Naive thymus-derived CD4-positive, alpha-beta T cell (primary cell): ENCODE measurements around the gene IFNL3. TPM values are rescaled to one million over a fixed set of nuclear protein-coding genes. Genes with fewer than 3 reads are reported as not detected.

Source experiments
- ATAC-seq: fragments of 150-1000 bp; cut with Tn5 transposase; 2 replicates; pipeline ENCODE4 v1.10.0; 2021; ENCODE audit warnings: mild to moderate bottlenecking, moderate library complexity
- CTCF ChIA-PET: fragments of 350-600 bp; sonication (Branson Sonifier 250); formaldehyde crosslinking; loops from one replicate; lab custom pipeline; 2021; ENCODE audit warnings: antibody characterized with exemption; lab: Charles Lee
- POLR2A ChIA-PET: fragments of 350-600 bp; sonication (Branson Sonifier 250); formaldehyde crosslinking; loops from one replicate; lab custom pipeline; 2021; ENCODE audit warnings: antibody characterized with exemption, inconsistent platforms; lab: Charles Lee
- DNase-seq, 9 donors: peaks; one replicate each; pipeline versions ENCODE4 v3.0.0 to v3.0.0-alpha.2; 2020 to 2022; ENCODE audit warnings: mixed read lengths in 1 of 9
- H3K27ac ChIP-seq: one replicate; pipeline ENCODE4 v1.7.0; 2013; ENCODE audit warnings: mild to moderate bottlenecking, low read depth, low read length, moderate library complexity
- H3K27me3 ChIP-seq, 2 donors: one replicate each; pipeline ENCODE4 v1.7.0; 2013; ENCODE audit warnings: low read length in 2 of 2, mild to moderate bottlenecking in 2 of 2, moderate library complexity in 2 of 2; ENCODE audit not compliant: control insufficient read depth in 2 of 2, insufficient read depth in 2 of 2
- H3K36me3 ChIP-seq, 3 experiments: 1 replicate in 2 of 3; 2 replicates in 1 of 3; pipeline ENCODE4 v1.7.0; 2013; ENCODE audit warnings: low read length in 3 of 3, mild to moderate bottlenecking in 3 of 3, moderate library complexity in 1 of 3; ENCODE audit not compliant: insufficient read depth in 3 of 3, control insufficient read depth in 2 of 3
- H3K4me1 ChIP-seq, 2 donors: one replicate each; pipeline ENCODE4 v1.7.0; 2013; ENCODE audit warnings: low read length in 2 of 2, mild to moderate bottlenecking in 2 of 2, moderate library complexity in 1 of 2; ENCODE audit not compliant: control insufficient read depth in 2 of 2, insufficient read depth in 2 of 2
- H3K4me3 ChIP-seq: 2 replicates; pipeline ENCODE4 v1.7.0; 2013; ENCODE audit warnings: mild to moderate bottlenecking, low read length
- H3K9me3 ChIP-seq, 3 experiments: 1 replicate in 2 of 3; 2 replicates in 1 of 3; pipeline ENCODE4 v1.7.0; 2013; ENCODE audit warnings: low read length in 3 of 3; ENCODE audit not compliant: control insufficient read depth in 2 of 3
- H3K27ac Mint-ChIP-seq, 9 donors: one replicate each; pipeline ENCODE4 v1.8.0; 2020 to 2022; ENCODE audit warnings: mixed read lengths in 9 of 9, mild to moderate bottlenecking in 8 of 9, moderate library complexity in 5 of 9, inconsistent platforms in 2 of 9
- H3K27me3 Mint-ChIP-seq, 5 donors: one replicate each; pipeline ENCODE4 v1.8.0; 2021 to 2022; ENCODE audit warnings: mixed read lengths in 5 of 5, mild to moderate bottlenecking in 1 of 5
- H3K36me3 Mint-ChIP-seq, 5 donors: one replicate each; pipeline ENCODE4 v1.8.0; 2020 to 2022; ENCODE audit warnings: mixed read lengths in 5 of 5, mild to moderate bottlenecking in 3 of 5, inconsistent platforms in 1 of 5
- H3K4me1 Mint-ChIP-seq, 7 donors: one replicate each; pipeline ENCODE4 v1.8.0; 2020 to 2022; ENCODE audit warnings: mixed read lengths in 7 of 7, mild to moderate bottlenecking in 3 of 7, inconsistent platforms in 1 of 7
- H3K4me3 Mint-ChIP-seq, 10 donors: one replicate each; pipeline ENCODE4 v1.8.0; 2020 to 2022; ENCODE audit warnings: mild to moderate bottlenecking in 10 of 10, mixed read lengths in 10 of 10, moderate library complexity in 6 of 10, inconsistent platforms in 2 of 10
- H3K9me3 Mint-ChIP-seq, 11 donors: one replicate each; pipeline ENCODE4 v1.8.0; 2020 to 2022; ENCODE audit warnings: mixed read lengths in 11 of 11, mild to moderate bottlenecking in 4 of 11, inconsistent platforms in 1 of 11, moderate library complexity in 1 of 11
- intact Hi-C, 2 donors: fragments of 100-400 bp; cut with micrococcal nuclease; formaldehyde crosslinking; loops; one replicate each; pipeline ENCODE4 v1.15.1; 2023
- polyA plus RNA-seq, 2 donors: library from polyadenylated mRNA; unstranded; fragments of 300-500 nt; fragmentation: Illumina TruSeq; gene quantifications; one replicate each; pipeline ENCODE4 v1.2.3, GENCODE V29; 2021
- total RNA-seq, 6 experiments: library from RNA in 5 of 6; stranded (reverse) in 5 of 6; gene quantifications; 1 replicate in 5 of 6; 2 replicates in 1 of 6; pipeline ENCODE4 v1.2.3 and lab custom pipeline; 2021 to 2026

IFNL3 gene
- total and polyA plus RNA-seq, 7 experiments from 2014 or later, result not detected

DNA sequence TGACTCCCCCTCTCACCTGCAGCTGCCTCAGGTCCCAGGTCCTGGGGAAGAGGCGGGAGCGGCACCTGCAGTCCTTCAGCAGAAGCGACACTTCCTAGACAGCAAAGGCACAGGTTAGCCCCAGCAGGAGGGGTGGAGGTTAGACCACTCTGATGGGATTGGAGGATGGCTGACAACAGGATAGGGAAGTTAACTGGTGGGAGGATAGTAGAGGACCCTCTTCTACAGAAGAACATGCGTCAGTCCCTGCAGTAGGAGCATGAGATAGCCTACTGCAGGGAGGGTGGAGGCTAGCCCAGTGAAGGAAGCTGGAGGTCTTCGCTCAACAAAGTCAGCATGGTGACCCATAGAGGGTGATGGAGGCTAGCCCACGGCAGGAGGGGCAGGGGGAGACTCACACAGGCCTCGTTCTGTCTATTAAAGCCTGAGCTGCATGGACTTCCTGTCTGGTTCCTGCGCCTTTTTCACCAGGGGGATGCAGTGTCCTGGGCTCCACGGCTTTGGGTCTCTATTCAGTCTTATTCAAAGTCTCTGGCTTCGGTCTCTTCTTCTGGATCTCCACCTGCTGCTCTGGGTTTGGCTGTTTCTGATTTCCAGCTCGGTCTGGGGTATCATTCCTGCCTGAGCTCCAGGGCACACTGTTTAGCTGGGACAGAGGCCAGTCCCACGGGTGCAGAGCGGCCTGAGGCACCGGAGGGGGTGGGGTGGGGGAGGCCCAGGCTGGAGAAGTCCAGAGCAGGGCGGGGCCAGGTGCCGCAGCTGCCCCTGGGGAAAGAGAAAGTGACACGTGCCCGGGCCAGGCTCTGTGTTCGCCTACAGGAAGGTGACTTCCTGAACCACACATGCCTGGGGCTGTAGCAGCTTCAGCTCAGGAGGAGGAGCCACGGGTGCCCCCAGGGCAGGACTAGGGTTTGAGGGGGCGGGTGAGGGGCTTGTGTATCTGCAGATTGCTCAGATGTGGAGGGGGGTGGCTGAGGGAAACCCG, 7.3 kb downstream of the IFNL3 start:
- Histone ChIP-seq H3K9me3 (no peaks in the 10 kb centered on the region), H3K4me3 (peak overlapping the region; percentile 50), H3K36me3 (no peaks in the 10 kb centered on the region), H3K27ac (peak overlapping the region; percentile 68), H3K4me1 (peaks cover 16 to 18% of the 10 kb centered on the region in 2 donors), H3K27me3 (no peaks in the 10 kb centered on the region)
- H3K4me1 Mint-ChIP-seq, result peaks cover 14 to 34% (median 23%) of the 10 kb centered on the region in 7 donors
- intact Hi-C loops, result no loop called here
- peaks cover 0 to 5% (median 0%) of the 10 kb centered on the region in 5 donors for H3K36me3 Mint-ChIP-seq
- peaks cover 0 to 3% (median 0%) of the 10 kb centered on the region in 5 donors for H3K27me3 Mint-ChIP-seq
- peak; percentile 72 for ATAC-seq
- ChIA-PET CTCF (no interaction called here), POLR2A (interaction anchor here (0.5 to 2.0 kb wide), 6 partner anchors 12 to 203 kb away, joined by 3 to 6 read pairs (median 4); partner anchors contain the start of genes GMFG, RPS16 and ZFP36)
- peak overlapping the region; percentile 73 to 95 (median 89) for H3K27ac Mint-ChIP-seq
- peak in 6 of 9 donors; percentile 12 to 49 (median 20) for DNase-seq
- no peaks in the 10 kb centered on the region for H3K9me3 Mint-ChIP-seq
- H3K4me3 Mint-ChIP-seq, result peak overlapping the region; percentile 59 to 84 (median 78)

- no peaks in the 10 kb centered on the region for H3K9me3 ChIP-seq
- H3K36me3 ChIP-seq, result no peaks in the 10 kb centered on the region
- peaks cover 0 to 5% (median 0%) of the 10 kb centered on the region in 5 donors for H3K27me3 Mint-ChIP-seq
- CTCF ChIA-PET, result interaction anchor here (0.6 kb wide), 1 partner anchor 165 kb away, joined by 3 read pairs; no protein-coding TSS in a partner anchor
- H3K9me3 Mint-ChIP-seq, result no peaks in the 10 kb centered on the region
- no peaks in the 10 kb centered on the region for H3K27me3 ChIP-seq
- POLR2A ChIA-PET, result interaction anchor here (0.6 to 2.0 kb wide), 2 partner anchors 99 to 854 kb away, joined by 3 to 6 read pairs; partner anchors contain the start of gene GMFG
- H3K27ac ChIP-seq, result no peak overlapping the region
- H3K4me3 ChIP-seq, result no peak overlapping the region
- intact Hi-C loops, result no loop called here
- DNase-seq, result peak in 1 of 9 donors; percentile 7
- peaks cover 14 to 34% (median 23%) of the 10 kb centered on the region in 7 donors for H3K4me1 Mint-ChIP-seq
- peak overlapping the region in 4 of 9 donors; percentile 42 to 94 (median 90) for H3K27ac Mint-ChIP-seq
- H3K4me3 Mint-ChIP-seq, result peak overlapping the region in 7 of 10 donors; percentile 17 to 83 (median 49)
- peaks cover 16 to 18% of the 10 kb centered on the region in 2 donors for H3K4me1 ChIP-seq
- peaks cover 0 to 5% (median 0%) of the 10 kb centered on the region in 5 donors for H3K36me3 Mint-ChIP-seq
- ATAC-seq, result peak; percentile 60
These were observed 8.3 kb downstream of the IFNL3 start for GRCh38 chr19:39236527-39236926.

DNA sequence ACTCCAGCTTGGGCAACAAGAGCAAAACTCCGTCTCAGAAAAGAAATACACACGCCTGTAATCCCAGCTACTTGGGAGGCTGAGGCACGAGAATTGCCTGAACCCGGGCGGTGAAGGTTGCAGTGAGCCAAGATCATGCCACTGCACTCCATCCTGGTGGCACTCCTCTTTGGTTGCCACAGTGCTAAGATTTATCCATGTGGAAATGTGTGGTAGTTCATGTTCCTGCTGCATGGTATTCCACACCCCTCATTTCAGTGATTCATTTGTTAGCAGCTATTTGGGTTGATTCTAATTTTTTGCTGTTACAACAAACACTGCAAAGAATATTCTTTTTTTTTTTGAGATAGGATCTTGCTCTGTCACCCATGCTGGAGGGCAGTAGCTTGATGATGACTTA, 12.1 kb downstream of the IFNL3 start:
- intact Hi-C loops, result no loop called here
- Histone ChIP-seq H3K27ac (no peak overlapping the region), H3K4me3 (no peak overlapping the region), H3K9me3 (no peaks in the 10 kb centered on the region), H3K36me3 (no peaks in the 10 kb centered on the region), H3K27me3 (no peaks in the 10 kb centered on the region), H3K4me1 (peaks cover 11 to 12% of the 10 kb centered on the region in 2 donors)
- DNase-seq (no peak), ATAC-seq (no peak)
- Mint-ChIP-seq H3K36me3 (peaks cover 0 to 5% (median 0%) of the 10 kb centered on the region in 5 donors), H3K4me1 (peaks cover 4 to 24% (median 12%) of the 10 kb centered on the region in 7 donors), H3K4me3 (no peak overlapping the region), H3K9me3 (peaks cover 0 to 3% (median 0%) of the 10 kb centered on the region in 11 donors), H3K27ac (no peak overlapping the region), H3K27me3 (peaks cover 0 to 13% (median 0%) of the 10 kb centered on the region in 5 donors)
- CTCF ChIA-PET, result interaction anchor here (0.6 kb wide), 1 partner anchor 166 kb away, joined by 5 read pairs; no protein-coding TSS in a partner anchor
- POLR2A ChIA-PET, result no interaction called here

GRCh38 chr19:39230096-39230764, 14.6 kb downstream of the IFNL3 start:
- H3K27me3 Mint-ChIP-seq, result peaks cover 0 to 21% (median 4%) of the 10 kb centered on the region in 5 donors
- peaks cover 0 to 3% (median 0%) of the 10 kb centered on the region in 5 donors for H3K36me3 Mint-ChIP-seq
- no peaks in the 10 kb centered on the region for H3K4me1 ChIP-seq
- CTCF ChIA-PET, result no interaction called here
- no peak overlapping the region for H3K4me3 Mint-ChIP-seq
- H3K27ac ChIP-seq, result no peak overlapping the region
- intact Hi-C loops, result no loop called here
- peaks cover 0 to 3% (median 0%) of the 10 kb centered on the region in 7 donors for H3K4me1 Mint-ChIP-seq
- no peaks in the 10 kb centered on the region for H3K27me3 ChIP-seq
- ATAC-seq, result no peak
- POLR2A ChIA-PET, result no interaction called here
- H3K36me3 ChIP-seq, result no peaks in the 10 kb centered on the region
- peaks cover 0 to 3% (median 0%) of the 10 kb centered on the region in 11 donors for H3K9me3 Mint-ChIP-seq
- H3K9me3 ChIP-seq, result no peaks in the 10 kb centered on the region
- no peak overlapping the region for H3K27ac Mint-ChIP-seq
- no peak for DNase-seq
- no peak overlapping the region for H3K4me3 ChIP-seq

DNA sequence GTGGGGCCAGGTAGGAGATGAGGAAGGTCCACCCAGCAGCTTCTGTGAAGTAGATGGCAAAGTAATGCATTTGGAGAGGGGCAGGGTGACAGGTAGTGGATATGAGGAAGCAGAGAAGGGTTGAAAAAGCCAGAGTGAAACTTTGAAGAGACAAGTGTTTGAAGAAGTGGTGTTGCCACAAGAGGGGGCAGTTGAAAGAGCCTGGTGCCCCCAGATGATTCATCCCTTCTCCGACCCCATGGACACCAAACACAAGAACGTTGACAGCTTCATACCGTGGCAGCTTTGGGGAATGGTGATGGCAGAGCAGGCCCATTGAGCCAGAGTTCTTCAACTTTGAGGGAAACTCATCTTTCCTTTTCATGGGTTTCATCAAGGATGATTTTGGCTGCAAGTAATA, 19.9 kb downstream of the IFNL3 start:
- Mint-ChIP-seq H3K9me3 (peaks cover 0 to 2% (median 0%) of the 10 kb centered on the region in 11 donors), H3K27me3 (peaks cover 17 to 32% (median 30%) of the 10 kb centered on the region in 5 donors), H3K4me1 (peaks cover 0 to 6% (median 0%) of the 10 kb centered on the region in 7 donors), H3K27ac (no peak overlapping the region), H3K4me3 (no peak overlapping the region), H3K36me3 (peaks cover 0 to 5% (median 0%) of the 10 kb centered on the region in 5 donors)
- intact Hi-C loops, result no loop called here
- ATAC-seq, result no peak
- no peaks in the 10 kb centered on the region for H3K27me3 ChIP-seq
- H3K4me1 ChIP-seq, result no peaks in the 10 kb centered on the region
- ChIA-PET CTCF (no interaction called here), POLR2A (no interaction called here)
- H3K36me3 ChIP-seq, result no peaks in the 10 kb centered on the region
- no peak overlapping the region for H3K4me3 ChIP-seq
- H3K9me3 ChIP-seq, result no peaks in the 10 kb centered on the region
- no peak overlapping the region for H3K27ac ChIP-seq
- DNase-seq, result no peak

- Histone ChIP-seq H3K4me1 (no peaks in the 10 kb centered on the region), H3K27ac (no peak overlapping the region), H3K36me3 (no peaks in the 10 kb centered on the region), H3K9me3 (no peaks in the 10 kb centered on the region), H3K27me3 (no peaks in the 10 kb centered on the region), H3K4me3 (no peak overlapping the region)
- POLR2A ChIA-PET, result interaction anchor here (0.6 kb wide), 1 partner anchor 141 kb away, joined by 3 read pairs; no protein-coding TSS in a partner anchor
- Mint-ChIP-seq H3K27ac (no peak overlapping the region), H3K4me1 (peaks cover 0 to 6% (median 0%) of the 10 kb centered on the region in 7 donors), H3K4me3 (no peak overlapping the region), H3K27me3 (peaks cover 17 to 38% (median 32%) of the 10 kb centered on the region in 5 donors), H3K9me3 (peaks cover 0 to 2% (median 0%) of the 10 kb centered on the region in 11 donors), H3K36me3 (peaks cover 0 to 5% (median 0%) of the 10 kb centered on the region in 5 donors)
- CTCF ChIA-PET, result no interaction called here
- DNase-seq (peak in 1 of 9 donors; percentile 17), ATAC-seq (no peak)
- intact Hi-C loops, result no loop called here
These were observed 21.0 kb downstream of the IFNL3 start for GRCh38 chr19:39223703-39224279.
